GM12878 (cell line): ENCODE results near the gene CAPRIN2. TPM values are rescaled to one million over a fixed set of nuclear protein-coding genes. Genes with fewer than 3 reads are reported as not detected.

Source experiments
- ATAC-seq: fragments of 200-7000 bp; cut with Tn5 transposase; 3 replicates; pipeline ENCODE4 v1.9.1; 2020; ENCODE audit warnings: mild to moderate bottlenecking, moderate library complexity
- BruUV-seq: library from RNA; stranded (reverse); fragments of 400-500 nt; replicated peaks from 2 replicates; lab custom pipeline; 2021; lab: Mats Ljungman, UMichigan
- CTCF ChIA-PET: fragments of 300-600 bp; sonication (Branson Sonifier 250); formaldehyde crosslinking; extraction: SDS; loops from one replicate; lab custom pipeline; 2021; ENCODE audit warnings: inconsistent platforms; lab: Yijun Ruan, JAX
- POLR2A ChIA-PET: fragments of 350-600 bp; formaldehyde crosslinking; extraction: SDS; loops from one replicate; lab custom pipeline; 2021; ENCODE audit warnings: inconsistent platforms; lab: Charles Lee
- RAD21 ChIA-PET: fragments of 300-600 bp; sonication (Branson Sonifier 250); formaldehyde crosslinking; loops from one replicate; lab custom pipeline; 2023; ENCODE audit warnings: antibody characterized with exemption; ENCODE audit not compliant: unreplicated experiment; lab: Charles Lee
- SMC1A ChIA-PET: fragments of 300-600 bp; sonication (Branson Sonifier 250); formaldehyde crosslinking; loops from one replicate; lab custom pipeline; 2023; ENCODE audit not compliant: unreplicated experiment, uncharacterized antibody; lab: Charles Lee
- DNase-seq: peaks from one replicate; pipeline ENCODE4 v3.0.0-alpha.2; 2011; ENCODE audit warnings: low read depth, low spot score
- FAIRE-seq: peaks from 3 replicates; lab custom pipeline; 2011; peaks lifted over from hg19 to GRCh38; lab: Jason Lieb, UNC
- H2AFZ ChIP-seq: 2 replicates; pipeline ENCODE4 v1.6.0; 2011; ENCODE audit warnings: low read depth, low read length, control low read depth; ENCODE audit not compliant: control insufficient read depth
- H3K27ac ChIP-seq: 2 replicates; pipeline ENCODE4 v1.5.1; 2011; ENCODE audit warnings: control low read depth; ENCODE audit not compliant: control insufficient read depth, insufficient read depth
- H3K27me3 ChIP-seq, 2 experiments: replicated peaks in 1 of 2; 2 replicates each; pipeline versions ENCODE4 v1.6.0 to v1.6.1; 2011; ENCODE audit warnings: low read length in 1 of 2; ENCODE audit not compliant: control insufficient read depth in 2 of 2, insufficient read depth in 2 of 2
- H3K36me3 ChIP-seq, 2 experiments: 2 replicates each; pipeline ENCODE4 v1.5.1; 2011; ENCODE audit warnings: low read length in 1 of 2; ENCODE audit not compliant: control insufficient read depth in 2 of 2, insufficient read depth in 2 of 2
- H3K4me1 ChIP-seq: 2 replicates; pipeline ENCODE4 v1.6.1; 2011; ENCODE audit warnings: mild to moderate bottlenecking, low read length, moderate library complexity, mixed read lengths; ENCODE audit not compliant: control insufficient read depth, insufficient read depth
- H3K4me2 ChIP-seq: 2 replicates; pipeline ENCODE4 v1.6.0; 2011; ENCODE audit warnings: control low read depth; ENCODE audit not compliant: control insufficient read depth, insufficient read depth
- H3K4me3 ChIP-seq: fragments of 200-600 bp; sonication (generic); 2 replicates; pipeline ENCODE4 v1.5.1; 2016
- H3K79me2 ChIP-seq: 2 replicates; pipeline ENCODE4 v1.6.0; 2011; ENCODE audit warnings: low read length; ENCODE audit not compliant: control insufficient read depth, insufficient read depth
- H3K9ac ChIP-seq: 2 replicates; pipeline ENCODE4 v1.8.0; 2011; ENCODE audit warnings: low read length, control low read depth, mixed read lengths; ENCODE audit not compliant: control insufficient read depth, insufficient read depth
- H3K9me3 ChIP-seq: replicated peaks from 3 replicates; pipeline ENCODE4 v1.5.1; 2011; ENCODE audit warnings: mild to moderate bottlenecking, low read length; ENCODE audit not compliant: control insufficient read depth, insufficient read depth
- H4K20me1 ChIP-seq: 2 replicates; pipeline ENCODE4 v1.6.0; 2011; ENCODE audit not compliant: control insufficient read depth, insufficient read depth
- HDAC2 ChIP-seq: fragments of 200-600 bp; sonication (generic); IDR thresholded peaks from 2 replicates; pipeline ENCODE4 v1.6.1; 2017
- POLR2AphosphoS2 ChIP-seq: IDR thresholded peaks from 2 replicates; pipeline ENCODE4 v1.6.1; 2011; ENCODE audit warnings: low read depth, mild to moderate bottlenecking, low read length, improper control_type of control experiment, moderate library complexity
- RCOR1 ChIP-seq: conservative IDR thresholded peaks from 2 replicates; pipeline ENCODE4 v1.6.1; 2012; ENCODE audit warnings: low read depth, low read length, improper control_type of control experiment
- SIX5 ChIP-seq: IDR thresholded peaks from 2 replicates; pipeline ENCODE4 v1.6.1; 2011; ENCODE audit warnings: mild to moderate bottlenecking, low read depth, low read length, moderate library complexity; ENCODE audit not compliant: severe bottlenecking
- SMAD5 ChIP-seq: IDR thresholded peaks from 2 replicates; pipeline ENCODE4 v1.6.1; 2016; ENCODE audit warnings: antibody characterized with exemption, low read depth
- SUPT20H ChIP-seq: IDR thresholded peaks from 2 replicates; pipeline ENCODE4 v1.6.1; 2011; ENCODE audit warnings: low read depth, mild to moderate bottlenecking, low read length, moderate library complexity, borderline replicate concordance; ENCODE audit not compliant: control insufficient read depth
- ZBTB4 ChIP-seq: fragments of 450-650 bp; formaldehyde crosslinking; IDR thresholded peaks from 2 replicates; pipeline ENCODE4 v1.4.0; 2022; ENCODE audit warnings: mild to moderate bottlenecking, moderate library complexity
- WGBS: methylation state at CpG from one replicate; pipeline ENCODE4 v1.1.6; 2016; ENCODE audit warnings: low lambda C conversion rate; ENCODE audit not compliant: insufficient replicate concordance, insufficient coverage; ENCODE audit errors: missing lambda C conversion rate; 5-methylcytosine and 5-hydroxymethylcytosine counted together
- in situ Hi-C: fragments of 300-500 bp; cut with MboI; formaldehyde crosslinking; loops from 9 replicates; pipeline ENCODE4 v1.14.3; 2018; ENCODE audit warnings: mixed read lengths
- intact Hi-C: fragments of 100-400 bp; cut with micrococcal nuclease; formaldehyde crosslinking; loops from one replicate; pipeline ENCODE4 v1.14.2; 2022; ENCODE audit not compliant: unreplicated experiment
- polyA plus RNA-seq, 11 experiments: library from polyadenylated mRNA; depleted of rRNA in 4 of 11; unstranded in 6 of 11; stranded (reverse) in 5 of 11; fragments of >200 nt; fragmentation: Nextera tagmentation in 4 of 11; fragmentation: Illumina TruSeq in 1 of 11; extraction: Ambion mirVana in 4 of 11; extraction: Trizol in 1 of 11; gene quantifications; 1 replicate in 1 of 11; 2 replicates in 10 of 11; pipeline versions ENCODE4 v1.2.1 to v1.2.3, GENCODE V29; 2011 to 2016; ENCODE audit warnings: inconsistent platforms in 2 of 11, missing spikeins in 2 of 11, low read depth in 1 of 11
- total RNA-seq, 4 experiments: library from RNA; depleted of rRNA in 3 of 4; stranded (reverse); fragments of >200 nt in 3 of 4; fragmentation: Illumina TruSeq in 1 of 4; extraction: Trizol in 1 of 4; gene quantifications; 2 replicates each; pipeline versions ENCODE4 v1.2.1 to v1.2.3, GENCODE V29; 2013 to 2021

Gene CAPRIN2
- total and polyA plus RNA-seq, 10 of the 15 experiments (the other 5 are each of a cell fraction or from before 2014, with no cell fraction given) = 1.2 to 13.6 (median 8.2) TPM

- Histone ChIP-seq H3K9me3 (no peaks in the 10 kb centered on the region), H3K4me1 (peaks cover 6% of the 10 kb centered on the region; the same call in 1 of the 2 replicates), H4K20me1 (no peaks in the 10 kb centered on the region), H3K4me3 (peak overlapping the region; percentile 90), H3K27me3 (no peaks in the 10 kb centered on the region), H3K79me2 (no peaks in the 10 kb centered on the region)
- intact Hi-C loops = loop anchor here (2.0 kb wide), 2 partner anchors 51 to 61 kb away; partner anchors contain the start of gene IPO8
- CTCF ChIA-PET = interaction anchor here (1.1 to 3.0 kb wide), 3 partner anchors 31 to 59 kb away, joined by 3 to 17 read pairs (median 4); partner anchors contain the start of gene IPO8
- BruUV-seq = TSS peak; percentile 89
- FAIRE-seq = no peak
- TF ChIP-seq SMAD5 (no peak), SIX5 (no peak), POLR2AphosphoS2 (no peak), RCOR1 (no peak), SUPT20H (no peak), HDAC2 (no peak), ZBTB4 (CRISPR knock-in tag) (no peak)
- TF ChIP-seq, all 136 proteins: peak for 0
- DNase-seq (no peak), ATAC-seq (no peak)
- POLR2A ChIA-PET = no interaction called here
- in situ Hi-C loops = no loop called here
- H3K9ac ChIP-seq = peak overlapping the region; percentile 68
- H3K27ac ChIP-seq = peak overlapping the region; percentile 50; the same call in 1 of the 2 replicates
- WGBS = 8% methylated on average over 7 of the region's 7 CpGs
- no peaks in the 10 kb centered on the region for H3K36me3 ChIP-seq
- H2AFZ ChIP-seq = peak overlapping the region; percentile 98
- peak overlapping the region; percentile 92 for H3K4me2 ChIP-seq
- RAD21 ChIA-PET = interaction anchor here (0.9 to 1.6 kb wide), 4 partner anchors 12 to 61 kb away, joined by 3 to 4 read pairs (median 3); no protein-coding TSS in a partner anchor
- SMC1A ChIA-PET = interaction anchor here (0.6 kb wide), 1 partner anchor 62 kb away, joined by 3 read pairs; no protein-coding TSS in a partner anchor
Observed at GRCh38 chr12:30755395-30755762, 628 bp upstream of the CAPRIN2 start.
